Mesenchymal stem cell (in vitro differentiated cells and primary cell): ENCODE data around the gene FGD6.
"Not testable (repeated sequence)": the region's sequence is repeated elsewhere in the genome, so short reads cannot be mapped to it uniquely, and the experiment has no call there.

Experiments
- DNase-seq: peaks from one replicate; pipeline ENCODE4 v3.0.0-alpha.2; 2013
- H2AFZ ChIP-seq: one replicate; pipeline ENCODE4 v1.6.1; 2013; ENCODE audit warnings: low read depth, mild to moderate bottlenecking, control low read depth, inconsistent platforms, low read length, moderate library complexity
- H2AK5ac ChIP-seq: 2 replicates; pipeline ENCODE4 v1.6.1; 2013; ENCODE audit warnings: low read length, moderate library complexity, mild to moderate bottlenecking, inconsistent platforms; ENCODE audit not compliant: severe bottlenecking
- H2BK120ac ChIP-seq: one replicate; pipeline ENCODE4 v1.6.1; 2013; ENCODE audit warnings: low read depth, mild to moderate bottlenecking, inconsistent platforms, low read length, moderate library complexity
- H2BK12ac ChIP-seq, 2 experiments: one replicate each; pipeline ENCODE4 v1.6.1; 2013; ENCODE audit warnings: inconsistent platforms in 2 of 2, low read length in 2 of 2, mild to moderate bottlenecking in 2 of 2, moderate library complexity in 2 of 2, control low read depth in 1 of 2
- H2BK15ac ChIP-seq: one replicate; pipeline ENCODE4 v1.6.1; 2013; ENCODE audit warnings: mild to moderate bottlenecking, low read depth, inconsistent platforms; ENCODE audit not compliant: poor library complexity, severe bottlenecking
- H2BK5ac ChIP-seq: 2 replicates; pipeline ENCODE4 v1.6.1; 2013; ENCODE audit warnings: low read depth, mild to moderate bottlenecking, low read length, control low read depth, inconsistent platforms; ENCODE audit not compliant: poor library complexity, severe bottlenecking
- H3K14ac ChIP-seq, 2 experiments: one replicate each; pipeline ENCODE4 v1.6.1; 2013; ENCODE audit warnings: inconsistent platforms in 2 of 2, low read length in 2 of 2, control low read depth in 1 of 2, mild to moderate bottlenecking in 1 of 2, moderate library complexity in 1 of 2
- H3K18ac ChIP-seq, 2 experiments: one replicate each; pipeline ENCODE4 v1.6.1; 2013; ENCODE audit warnings: inconsistent platforms in 2 of 2, low read length in 2 of 2, control low read depth in 1 of 2, low read depth in 1 of 2, mild to moderate bottlenecking in 1 of 2
- H3K23ac ChIP-seq, 2 experiments: one replicate each; pipeline ENCODE4 v1.6.1; 2013; ENCODE audit warnings: inconsistent platforms in 2 of 2, low read length in 2 of 2, mild to moderate bottlenecking in 2 of 2, moderate library complexity in 2 of 2, control low read depth in 1 of 2
- H3K27ac ChIP-seq: 2 replicates; pipeline ENCODE4 v1.5.1; 2013; ENCODE audit warnings: mild to moderate bottlenecking, moderate library complexity, low read length, control low read depth, inconsistent platforms; ENCODE audit not compliant: poor library complexity, severe bottlenecking
- H3K27me3 ChIP-seq, 2 experiments: 2 replicates each; pipeline versions ENCODE4 v1.6.1 to v1.7.0; 2013; ENCODE audit warnings: low read length in 2 of 2, mild to moderate bottlenecking in 2 of 2, moderate library complexity in 2 of 2, control low read depth in 1 of 2, inconsistent platforms in 1 of 2; ENCODE audit not compliant: control insufficient read depth in 1 of 2, insufficient read depth in 1 of 2
- H3K36me3 ChIP-seq, 2 experiments: 2 replicates each; pipeline versions ENCODE4 v1.6.1 to v1.7.0; 2013; ENCODE audit warnings: low read length in 2 of 2, control low read depth in 1 of 2, inconsistent platforms in 1 of 2, low read depth in 1 of 2, mild to moderate bottlenecking in 1 of 2; ENCODE audit not compliant: insufficient read depth in 2 of 2, control insufficient read depth in 1 of 2
- H3K4ac ChIP-seq, 2 experiments: one replicate each; pipeline ENCODE4 v1.6.1; 2013; ENCODE audit warnings: inconsistent platforms in 2 of 2, low read length in 2 of 2, mild to moderate bottlenecking in 2 of 2, moderate library complexity in 2 of 2, control low read depth in 1 of 2, low read depth in 1 of 2
- H3K4me1 ChIP-seq: 2 replicates; pipeline ENCODE4 v1.6.1; 2013; ENCODE audit warnings: low read depth, low read length, control low read depth; ENCODE audit not compliant: control insufficient read depth, insufficient read depth
- H3K4me2 ChIP-seq: 2 replicates; pipeline ENCODE4 v1.6.1; 2013; ENCODE audit warnings: low read length, mild to moderate bottlenecking, inconsistent platforms; ENCODE audit not compliant: poor library complexity, severe bottlenecking
- H3K4me3 ChIP-seq, 2 experiments: 2 replicates each; pipeline versions ENCODE4 v1.5.1 to v1.7.0; 2013; ENCODE audit warnings: low read length in 2 of 2, mild to moderate bottlenecking in 2 of 2, control low read depth in 1 of 2, low read depth in 1 of 2; ENCODE audit not compliant: insufficient read depth in 1 of 2
- H3K79me1 ChIP-seq: replicated peaks from 2 replicates; pipeline ENCODE4 v1.6.1; 2013; ENCODE audit warnings: mild to moderate bottlenecking, control low read depth, low read length, inconsistent platforms; ENCODE audit not compliant: poor library complexity, severe bottlenecking
- H3K9ac ChIP-seq: 2 replicates; pipeline ENCODE4 v1.7.0; 2013; ENCODE audit warnings: mild to moderate bottlenecking, low read length, moderate library complexity
- H3K9me3 ChIP-seq: 2 replicates; pipeline ENCODE4 v1.7.0; 2013; ENCODE audit warnings: mild to moderate bottlenecking, low read length; ENCODE audit not compliant: control insufficient read depth
- H4K8ac ChIP-seq: one replicate; pipeline ENCODE4 v1.6.1; 2013; ENCODE audit warnings: inconsistent platforms, mild to moderate bottlenecking, low read length, moderate library complexity
- H4K91ac ChIP-seq: one replicate; pipeline ENCODE4 v1.6.1; 2013; ENCODE audit warnings: mild to moderate bottlenecking, low read length, inconsistent platforms
- WGBS: methylation state at CpG from one replicate; pipeline ENCODE4 v1.1.7; 2013; ENCODE audit warnings: mixed read lengths; 5-methylcytosine and 5-hydroxymethylcytosine counted together

The FGD6 gene

GRCh38 chr12:95237315-95237714 lies 20.0 kb upstream of the FGD6 start:
- Histone ChIP-seq H2BK15ac (no peak overlapping the region), H3K18ac (no peak overlapping the region), H3K27me3 (no peaks in the 10 kb centered on the region), H3K9me3 (no peaks in the 10 kb centered on the region), H3K36me3 (peaks cover 4 to 5% of the 10 kb centered on the region in 2 experiments), H3K4me1 (no peaks in the 10 kb centered on the region), H2BK5ac (no peak overlapping the region), H2AFZ (no peak overlapping the region), H4K8ac (no peak overlapping the region), H3K9ac (no peak overlapping the region), H3K14ac (no peak overlapping the region), H3K4me2 (no peak overlapping the region), H2BK12ac (no peak overlapping the region), H3K4me3 (no peak overlapping the region), H2AK5ac (no peak overlapping the region), H3K4ac (no peak overlapping the region), H3K23ac (no peak overlapping the region), H3K79me1 (peaks cover 2% of the 10 kb centered on the region), H3K27ac (no peak overlapping the region), H2BK120ac (no peak overlapping the region), H4K91ac (no peak overlapping the region)
- DNase-seq = peak; percentile 86
- WGBS = no CpG with 5 or more reads among the region's 1 CpG

GRCh38 chr12:95235621-95236020 lies 18.4 kb upstream of the FGD6 start:
- not testable (repeated sequence) for H3K36me3 ChIP-seq, H3K14ac ChIP-seq, H2AFZ ChIP-seq, H3K23ac ChIP-seq, H2AK5ac ChIP-seq, H3K4me1 ChIP-seq, H3K27me3 ChIP-seq, H4K91ac ChIP-seq, H2BK12ac ChIP-seq, H2BK120ac ChIP-seq, H3K27ac ChIP-seq, DNase-seq, H3K9me3 ChIP-seq, H3K4me2 ChIP-seq, H3K79me1 ChIP-seq, H4K8ac ChIP-seq, H3K9ac ChIP-seq, H3K18ac ChIP-seq, H2BK15ac ChIP-seq, H3K4ac ChIP-seq, H3K4me3 ChIP-seq, H2BK5ac ChIP-seq
- 94% methylated on average over 10 of the region's 31 CpGs for WGBS

DNA sequence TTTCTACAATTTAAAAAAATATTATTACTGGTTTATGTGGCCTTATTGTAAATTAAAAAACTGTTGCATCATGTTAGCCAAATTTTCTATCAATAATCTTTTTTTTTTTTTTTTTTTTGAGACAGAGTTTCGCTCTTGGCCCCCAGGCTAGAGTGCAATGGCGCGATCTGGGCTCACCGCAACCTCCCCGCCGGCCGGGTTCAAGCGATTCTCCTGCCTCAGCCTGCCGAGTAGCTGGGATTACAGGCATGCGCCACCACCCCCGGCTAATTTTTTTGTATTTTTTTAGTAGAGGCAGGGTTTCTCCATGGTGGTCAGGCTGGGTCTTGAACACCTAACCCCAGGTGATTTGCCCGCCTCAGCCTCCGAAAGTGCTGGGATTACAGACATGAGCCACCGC lies 16.9 kb upstream of the FGD6 start:
- H2BK12ac ChIP-seq, H2BK15ac ChIP-seq: not testable (repeated sequence)
- 99% methylated on average over 13 of the region's 14 CpGs for WGBS

GRCh38 chr12:95231190-95231589 lies 13.9 kb upstream of the FGD6 start:
- peaks cover 0 to 1% of the 10 kb centered on the region in 2 experiments for H3K36me3 ChIP-seq
- 80% methylated on average over 1 of the region's 2 CpGs for WGBS
- DNase-seq = peak; percentile 68
- H3K23ac ChIP-seq = no peak overlapping the region
- no peaks in the 10 kb centered on the region for H3K9me3 ChIP-seq
- no peak overlapping the region for H2BK15ac ChIP-seq
- H2AK5ac ChIP-seq = no peak overlapping the region
- H3K9ac ChIP-seq = no peak overlapping the region
- H4K91ac ChIP-seq = no peak overlapping the region
- H3K27me3 ChIP-seq = no peaks in the 10 kb centered on the region
- H2BK120ac ChIP-seq = no peak overlapping the region
- H3K4me1 ChIP-seq = peaks cover 2% of the 10 kb centered on the region
- no peak overlapping the region for H2BK12ac ChIP-seq
- H4K8ac ChIP-seq = no peak overlapping the region
- no peak overlapping the region for H3K27ac ChIP-seq
- H2AFZ ChIP-seq = no peak overlapping the region
- no peak overlapping the region for H3K4me3 ChIP-seq
- H3K18ac ChIP-seq = no peak overlapping the region
- H2BK5ac ChIP-seq = no peak overlapping the region
- no peak overlapping the region for H3K4me2 ChIP-seq
- H3K4ac ChIP-seq = no peak overlapping the region
- no peak overlapping the region for H3K14ac ChIP-seq
- peaks cover 1% of the 10 kb centered on the region for H3K79me1 ChIP-seq

More for the DNA sequence above, 16.9 kb upstream of the FGD6 start:
- not testable (repeated sequence) for H3K9ac ChIP-seq, H2AK5ac ChIP-seq, H2BK120ac ChIP-seq, H3K4ac ChIP-seq, H4K8ac ChIP-seq, H4K91ac ChIP-seq, H3K4me2 ChIP-seq, H3K9me3 ChIP-seq, H3K79me1 ChIP-seq, H2AFZ ChIP-seq, H3K4me1 ChIP-seq, H3K4me3 ChIP-seq, H3K27me3 ChIP-seq, H3K23ac ChIP-seq, H3K36me3 ChIP-seq, H3K27ac ChIP-seq, H3K14ac ChIP-seq, DNase-seq, H2BK5ac ChIP-seq, H3K18ac ChIP-seq
